ENCODE measurements around the gene INTU.
A peak's percentile ranks its signal among the peaks of the same experiment; 100 is the strongest.

Gene INTU

DNA sequence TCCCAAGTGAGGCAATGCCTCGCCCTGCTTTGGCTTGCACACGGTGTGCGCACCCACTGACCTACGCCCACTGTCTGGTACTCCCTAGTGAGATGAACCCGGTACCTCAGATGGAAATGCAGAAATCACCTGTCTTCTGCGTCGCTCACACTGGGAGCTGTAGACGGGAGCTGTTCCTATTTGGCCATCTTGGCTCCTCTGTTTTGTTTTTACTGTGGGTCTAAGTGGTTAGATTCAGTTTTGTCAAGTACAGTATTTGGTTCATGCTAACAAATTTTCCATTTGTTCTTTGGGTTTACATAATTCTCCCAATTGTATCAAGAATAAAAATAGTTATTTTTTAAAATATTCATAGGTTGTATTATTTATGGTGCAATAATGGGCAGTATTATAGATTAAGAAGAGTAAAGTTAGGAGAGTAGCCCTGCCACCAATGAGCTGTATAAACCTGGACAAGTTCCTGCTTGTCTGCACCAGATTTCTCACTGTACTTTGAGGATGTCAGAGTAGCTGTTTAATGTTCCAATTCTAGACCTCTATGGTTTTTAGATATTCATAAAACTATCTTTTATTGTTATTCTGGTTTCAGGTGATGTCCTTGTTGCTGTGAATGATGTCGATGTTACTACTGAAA lies 23.4 kb downstream of the INTU start:
- Mint-ChIP-seq H3K4me1 (no peaks in the 10 kb centered on the region), H3K9me3 (peaks cover 2% of the 10 kb centered on the region), H3K27me3 (ENCODE audit: low read depth) (no peaks in the 10 kb centered on the region), H3K4me3 (no peak overlapping the region), H3K36me3 (ENCODE audit: low read depth) (peaks cover 37% of the 10 kb centered on the region), H3K27ac (no peak overlapping the region)
- TF ChIP-seq CTCF (IDR thresholded peaks at IDR 0.05; ENCODE audit: unreplicated experiment in 3 of 3) = no peak

DNA sequence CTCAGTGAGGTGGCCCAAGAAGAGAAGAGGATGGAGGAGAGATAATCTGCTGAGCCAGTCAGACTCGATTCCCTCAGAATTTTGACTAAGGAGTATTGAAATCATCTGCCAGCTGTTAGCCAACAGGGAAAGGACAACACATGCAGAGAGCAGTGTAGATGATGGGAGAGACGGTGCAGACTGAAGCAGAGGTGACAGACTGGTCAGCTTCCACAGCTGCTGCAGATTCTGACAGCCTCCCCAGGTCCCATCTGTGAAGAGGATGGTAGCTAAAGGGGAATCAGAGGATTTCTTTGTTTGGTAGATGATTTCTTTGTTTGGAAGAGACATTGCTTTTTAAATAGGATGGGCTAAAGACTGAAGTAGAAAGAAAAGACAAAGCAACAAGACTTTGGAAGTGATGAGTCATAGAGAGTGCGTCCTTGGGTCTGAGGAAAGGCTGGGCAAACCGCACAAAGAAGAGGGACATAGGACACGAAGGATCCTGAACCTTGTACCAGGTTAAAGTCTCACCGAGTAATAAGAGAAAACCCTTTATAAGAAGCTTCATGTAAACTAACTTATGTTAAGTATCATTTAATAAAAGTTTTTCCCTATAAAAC lies 27.6 kb downstream of the INTU start:
- TF ChIP-seq CTCF (IDR thresholded peaks at IDR 0.05; ENCODE audit: unreplicated experiment in 3 of 3) = no peak
- Mint-ChIP-seq H3K27me3 (ENCODE audit: low read depth) (no peaks in the 10 kb centered on the region), H3K4me1 (no peaks in the 10 kb centered on the region), H3K4me3 (no peak overlapping the region), H3K36me3 (ENCODE audit: low read depth) (peaks cover 48% of the 10 kb centered on the region), H3K27ac (no peak overlapping the region), H3K9me3 (no peaks in the 10 kb centered on the region)

- Mint-ChIP-seq H3K36me3 (ENCODE audit: low read depth) (peaks cover 27% of the 10 kb centered on the region), H3K4me1 (peaks cover 22% of the 10 kb centered on the region), H3K27me3 (ENCODE audit: low read depth) (no peaks in the 10 kb centered on the region), H3K27ac (peak overlapping the region in 1 of 3 experiments; percentile 96), H3K9me3 (no peaks in the 10 kb centered on the region), H3K4me3 (no peak overlapping the region)
- TF ChIP-seq CTCF (IDR thresholded peaks at IDR 0.05; ENCODE audit: unreplicated experiment in 3 of 3) = no peak
These were observed 34.4 kb downstream of the INTU start for GRCh38 chr4:127667116-127667515.

GRCh38 chr4:127667772-127668171 lies 35.0 kb downstream of the INTU start:
- TF ChIP-seq CTCF (IDR thresholded peaks at IDR 0.05; ENCODE audit: unreplicated experiment in 3 of 3) = no peak
- peak overlapping the region in 2 of 3 experiments; percentile 3 to 55 for H3K4me3 Mint-ChIP-seq
- H3K4me1 Mint-ChIP-seq = peaks cover 22% of the 10 kb centered on the region
- H3K36me3 Mint-ChIP-seq (ENCODE audit: low read depth) = peaks cover 25% of the 10 kb centered on the region
- H3K27ac Mint-ChIP-seq = peak overlapping the region; percentile 89 to 96 (median 92)
- no peaks in the 10 kb centered on the region for H3K27me3 Mint-ChIP-seq (ENCODE audit: low read depth)
- no peaks in the 10 kb centered on the region for H3K9me3 Mint-ChIP-seq

GRCh38 chr4:127668770-127669169 lies 36.0 kb downstream of the INTU start:
- H3K36me3 Mint-ChIP-seq (ENCODE audit: low read depth) = peaks cover 25% of the 10 kb centered on the region
- no peaks in the 10 kb centered on the region for H3K27me3 Mint-ChIP-seq (ENCODE audit: low read depth)
- no peaks in the 10 kb centered on the region for H3K9me3 Mint-ChIP-seq
- peaks cover 22% of the 10 kb centered on the region for H3K4me1 Mint-ChIP-seq
- H3K4me3 Mint-ChIP-seq = no peak overlapping the region
- no peak for TF ChIP-seq CTCF (IDR thresholded peaks at IDR 0.05; ENCODE audit: unreplicated experiment in 3 of 3)
- peak overlapping the region; percentile 67 to 93 (median 87) for H3K27ac Mint-ChIP-seq

DNA sequence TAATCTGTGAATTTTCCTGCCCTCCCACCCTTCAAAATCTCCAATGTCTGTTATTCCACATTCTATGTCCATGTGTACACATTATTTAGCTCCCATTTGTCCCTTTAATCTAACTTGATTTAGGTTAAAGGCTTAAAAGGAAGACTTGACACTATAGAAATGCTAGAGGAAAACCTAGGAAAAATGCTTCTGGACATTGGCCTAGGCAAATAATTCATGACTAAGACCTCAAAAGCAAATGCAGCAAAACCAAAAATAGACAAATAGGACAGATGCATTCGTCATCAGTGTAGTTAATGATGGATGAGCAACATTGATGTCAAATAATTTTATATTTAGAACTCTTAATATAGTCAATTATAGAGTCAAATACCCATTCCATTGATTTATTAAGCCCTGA lies 36.9 kb downstream of the INTU start:
- H3K27ac Mint-ChIP-seq = peak overlapping the region in 2 of 3 experiments; percentile 47 to 58
- H3K9me3 Mint-ChIP-seq = no peaks in the 10 kb centered on the region
- H3K4me1 Mint-ChIP-seq = peaks cover 22% of the 10 kb centered on the region
- H3K4me3 Mint-ChIP-seq = no peak overlapping the region
- H3K36me3 Mint-ChIP-seq (ENCODE audit: low read depth) = peaks cover 32% of the 10 kb centered on the region
- TF ChIP-seq CTCF (IDR thresholded peaks at IDR 0.05; ENCODE audit: unreplicated experiment in 3 of 3) = no peak
- no peaks in the 10 kb centered on the region for H3K27me3 Mint-ChIP-seq (ENCODE audit: low read depth)

All from nephron (organoid).